Measurements from ENCODE around the gene CHD5. TPM values are rescaled to one million over a fixed set of nuclear protein-coding genes. Genes with fewer than 3 reads are reported as not detected.

Gene CHD5
- total RNA-seq, 4 donors from 2014 or later = 0.38 to 0.62 TPM; not detected in 2

- Histone ChIP-seq H3K27ac (no peak overlapping the region), H3K36me3 (no peaks in the 10 kb centered on the region), H3K9me3 (no peaks in the 10 kb centered on the region), H3K4me1 (peaks cover 0 to 15% (median 0%) of the 10 kb centered on the region in 3 donors), H3K4me3 (no peak overlapping the region), H3K27me3 (peaks cover 0 to 87% (median 4%) of the 10 kb centered on the region in 4 donors)
- DNase-seq = no peak
- 75 to 79% methylated on average over 4 of the region's 7 CpGs for WGBS, 2 donors
- no peak for TF ChIP-seq POLR2A (IDR thresholded peaks at IDR 0.05)
- TF ChIP-seq, protein P1, sequence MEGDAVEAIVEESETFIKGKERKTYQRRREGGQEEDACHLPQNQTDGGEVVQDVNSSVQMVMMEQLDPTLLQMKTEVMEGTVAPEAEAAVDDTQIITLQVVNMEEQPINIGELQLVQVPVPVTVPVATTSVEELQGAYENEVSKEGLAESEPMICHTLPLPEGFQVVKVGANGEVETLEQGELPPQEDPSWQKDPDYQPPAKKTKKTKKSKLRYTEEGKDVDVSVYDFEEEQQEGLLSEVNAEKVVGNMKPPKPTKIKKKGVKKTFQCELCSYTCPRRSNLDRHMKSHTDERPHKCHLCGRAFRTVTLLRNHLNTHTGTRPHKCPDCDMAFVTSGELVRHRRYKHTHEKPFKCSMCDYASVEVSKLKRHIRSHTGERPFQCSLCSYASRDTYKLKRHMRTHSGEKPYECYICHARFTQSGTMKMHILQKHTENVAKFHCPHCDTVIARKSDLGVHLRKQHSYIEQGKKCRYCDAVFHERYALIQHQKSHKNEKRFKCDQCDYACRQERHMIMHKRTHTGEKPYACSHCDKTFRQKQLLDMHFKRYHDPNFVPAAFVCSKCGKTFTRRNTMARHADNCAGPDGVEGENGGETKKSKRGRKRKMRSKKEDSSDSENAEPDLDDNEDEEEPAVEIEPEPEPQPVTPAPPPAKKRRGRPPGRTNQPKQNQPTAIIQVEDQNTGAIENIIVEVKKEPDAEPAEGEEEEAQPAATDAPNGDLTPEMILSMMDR (IDR thresholded peaks at IDR 0.05) = no peak
- intact Hi-C loops (cut with DNase I) = no loop called here
Measured at GRCh38 chr1:6162341-6162740, 17.8 kb downstream of the CHD5 start.

DNA sequence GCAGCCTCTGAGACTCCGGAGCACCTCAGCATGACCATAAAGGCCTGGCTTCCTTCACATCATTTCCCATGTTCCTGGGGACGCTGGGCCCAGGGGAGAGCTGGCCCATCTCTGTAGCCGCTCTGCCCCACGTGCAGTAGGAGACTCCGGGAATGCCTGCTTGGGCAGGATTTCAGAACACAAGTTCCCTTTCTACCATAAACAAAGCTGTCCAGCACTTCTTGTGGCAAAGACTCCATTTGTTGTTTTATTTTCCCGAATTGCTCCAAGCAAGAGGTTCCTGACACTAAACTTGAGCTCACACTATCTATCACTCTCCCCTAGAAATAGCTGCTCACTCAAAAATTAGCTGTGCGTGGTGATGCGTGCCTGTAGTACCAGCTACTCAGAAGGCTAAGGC, 21.9 kb downstream of the CHD5 start:
- H3K36me3 ChIP-seq = no peaks in the 10 kb centered on the region
- H3K27ac ChIP-seq = no peak overlapping the region
- H3K4me1 ChIP-seq = peaks cover 0 to 23% (median 0%) of the 10 kb centered on the region in 3 donors
- no peak for TF ChIP-seq POLR2A (IDR thresholded peaks at IDR 0.05)
- TF ChIP-seq, protein P1 (IDR thresholded peaks at IDR 0.05) = no peak
- intact Hi-C loops (cut with DNase I) = no loop called here
- H3K4me3 ChIP-seq = no peak overlapping the region
- peaks cover 0 to 71% (median 4%) of the 10 kb centered on the region in 4 donors for H3K27me3 ChIP-seq
- 63 to 93% methylated on average over 2 to 8 of the region's 8 CpGs for WGBS, 2 donors
- no peak for DNase-seq
- H3K9me3 ChIP-seq = no peaks in the 10 kb centered on the region

- Histone ChIP-seq H3K9me3 (no peaks in the 10 kb centered on the region), H3K4me1 (peaks cover 0 to 23% (median 0%) of the 10 kb centered on the region in 3 donors), H3K36me3 (no peaks in the 10 kb centered on the region), H3K4me3 (no peak overlapping the region), H3K27me3 (peaks cover 0 to 70% (median 4%) of the 10 kb centered on the region in 4 donors), H3K27ac (no peak overlapping the region)
- no peak for TF ChIP-seq POLR2A (IDR thresholded peaks at IDR 0.05)
- TF ChIP-seq, protein P1 (IDR thresholded peaks at IDR 0.05) = no peak
- WGBS, 2 donors = 38 to 41% methylated on average over 11 to 14 of the region's 15 CpGs
- no peak for DNase-seq
- intact Hi-C loops (cut with DNase I) = no loop called here
Measured at GRCh38 chr1:6157528-6158174, 22.5 kb downstream of the CHD5 start.

- Histone ChIP-seq H3K27me3 (peaks cover 0 to 67% (median 4%) of the 10 kb centered on the region in 4 donors), H3K9me3 (no peaks in the 10 kb centered on the region), H3K27ac (no peak overlapping the region), H3K4me1 (peaks cover 0 to 23% (median 0%) of the 10 kb centered on the region in 3 donors), H3K36me3 (no peaks in the 10 kb centered on the region), H3K4me3 (no peak overlapping the region)
- WGBS, 2 donors = 75% methylated on average over 1 of the region's 2 CpGs; no CpG with 5 or more reads in 1 of the 2 donors
- intact Hi-C loops (cut with DNase I) = no loop called here
- TF ChIP-seq, protein P1 (IDR thresholded peaks at IDR 0.05) = no peak
- no peak for DNase-seq
Measured at GRCh38 chr1:6157132-6157527, 23.0 kb downstream of the CHD5 start.

GRCh38 chr1:6154525-6155319, 25.4 kb downstream of the CHD5 start:
- WGBS, 2 donors = 79% methylated on average over 6 of the region's 26 CpGs; no CpG with 5 or more reads in 1 of the 2 donors
- Histone ChIP-seq H3K4me1 (peaks cover 0 to 19% (median 0%) of the 10 kb centered on the region in 3 donors), H3K36me3 (no peaks in the 10 kb centered on the region), H3K27me3 (peaks cover 0 to 63% (median 0%) of the 10 kb centered on the region in 4 donors), H3K4me3 (no peak overlapping the region), H3K27ac (no peak overlapping the region), H3K9me3 (no peaks in the 10 kb centered on the region)
- DNase-seq = no peak
- TF ChIP-seq, protein P1 (IDR thresholded peaks at IDR 0.05) = no peak
- no peak for TF ChIP-seq POLR2A (IDR thresholded peaks at IDR 0.05)
- intact Hi-C loops (cut with DNase I) = no loop called here

Measured in esophagus squamous epithelium (tissue), 5 donors.